Measurements from ENCODE around the gene CNST.
"Not testable (repeated sequence)": the region's sequence is repeated elsewhere in the genome, so short reads cannot be mapped to it uniquely, and the experiment has no call there.

CNST gene

DNA sequence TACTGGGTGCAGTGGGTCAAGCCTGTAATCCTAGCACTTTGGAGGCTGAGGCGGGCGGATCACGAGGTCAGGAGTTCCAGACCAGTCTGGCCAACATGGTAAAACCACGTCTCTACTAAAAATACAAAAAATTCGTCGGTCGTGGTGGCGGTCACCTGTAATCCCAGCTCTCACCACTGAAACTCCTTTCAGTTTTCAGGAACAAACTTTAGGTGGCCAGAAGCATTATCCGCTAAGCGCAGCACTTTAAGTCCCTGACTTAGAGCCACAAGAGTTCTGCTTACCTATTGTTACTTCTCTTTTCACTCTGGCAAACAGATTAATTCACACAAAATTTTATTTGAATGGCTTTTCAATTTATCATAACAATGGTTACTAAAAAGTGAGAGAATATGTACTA is 5.4 kb upstream of the CNST start:
- not testable (repeated sequence) for DNase-seq

DNA sequence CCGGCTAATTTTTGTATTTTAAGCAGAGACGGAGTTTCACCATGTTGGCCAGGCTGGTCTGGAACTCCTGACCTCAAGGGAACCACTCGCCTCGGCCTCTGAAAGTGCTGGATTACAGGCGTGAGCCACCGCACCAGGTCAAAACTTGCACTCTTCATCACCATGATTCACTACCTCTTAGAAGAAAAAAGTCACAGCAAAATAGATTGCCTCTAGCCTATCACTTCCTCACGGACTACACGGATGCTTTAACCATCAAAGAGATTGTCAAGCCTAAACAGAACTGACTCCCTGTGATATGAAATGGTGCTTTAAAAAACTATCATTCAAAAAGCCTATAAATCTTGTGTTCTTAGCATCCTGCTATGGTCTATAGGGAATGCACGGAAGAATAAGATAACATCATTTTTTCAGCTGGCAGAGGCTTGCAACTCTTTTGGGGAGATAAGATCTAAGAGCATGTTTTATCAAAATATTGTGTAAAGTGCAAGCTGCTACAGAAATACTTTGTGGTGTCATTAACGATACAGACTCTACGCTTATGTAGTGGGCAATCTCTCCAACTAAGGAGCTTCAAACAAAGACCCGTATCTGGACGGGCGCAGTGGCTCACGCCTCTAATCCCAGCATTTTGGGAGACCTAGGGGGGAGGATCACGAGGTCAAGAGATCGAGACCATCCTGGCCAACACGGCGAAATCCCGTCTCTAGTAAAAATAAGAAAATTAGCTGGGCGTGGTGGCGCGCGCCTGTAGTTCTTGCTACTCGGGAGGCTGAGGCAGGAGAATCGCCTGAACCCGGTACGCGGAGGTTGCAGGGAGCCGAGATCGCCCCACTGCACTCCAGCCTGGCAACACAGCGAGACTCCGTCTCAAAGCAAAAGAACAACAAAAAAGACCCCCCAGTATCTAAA is 1.2 kb upstream of the CNST start:
- no peak for DNase-seq

DNA sequence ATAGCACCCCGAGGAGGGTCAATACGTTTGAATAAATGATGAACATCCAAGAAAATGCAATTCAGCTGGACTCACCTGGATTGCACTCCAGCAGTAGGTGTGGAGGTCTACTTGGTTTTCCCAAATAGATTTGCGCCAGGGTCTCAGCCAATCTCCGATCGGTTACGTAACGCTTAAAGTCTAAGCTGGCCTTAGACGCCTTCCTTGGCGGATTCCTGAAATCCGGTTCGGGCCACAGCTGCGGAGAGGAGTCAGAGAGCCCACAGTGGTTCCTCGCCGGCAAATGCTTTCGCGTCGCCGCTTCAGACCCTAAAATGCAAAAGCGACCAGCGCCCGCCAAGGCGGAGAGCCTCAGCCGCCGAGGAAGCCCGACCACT is 517 bp upstream of the CNST start:
- DNase-seq: peak; percentile 19

DNA sequence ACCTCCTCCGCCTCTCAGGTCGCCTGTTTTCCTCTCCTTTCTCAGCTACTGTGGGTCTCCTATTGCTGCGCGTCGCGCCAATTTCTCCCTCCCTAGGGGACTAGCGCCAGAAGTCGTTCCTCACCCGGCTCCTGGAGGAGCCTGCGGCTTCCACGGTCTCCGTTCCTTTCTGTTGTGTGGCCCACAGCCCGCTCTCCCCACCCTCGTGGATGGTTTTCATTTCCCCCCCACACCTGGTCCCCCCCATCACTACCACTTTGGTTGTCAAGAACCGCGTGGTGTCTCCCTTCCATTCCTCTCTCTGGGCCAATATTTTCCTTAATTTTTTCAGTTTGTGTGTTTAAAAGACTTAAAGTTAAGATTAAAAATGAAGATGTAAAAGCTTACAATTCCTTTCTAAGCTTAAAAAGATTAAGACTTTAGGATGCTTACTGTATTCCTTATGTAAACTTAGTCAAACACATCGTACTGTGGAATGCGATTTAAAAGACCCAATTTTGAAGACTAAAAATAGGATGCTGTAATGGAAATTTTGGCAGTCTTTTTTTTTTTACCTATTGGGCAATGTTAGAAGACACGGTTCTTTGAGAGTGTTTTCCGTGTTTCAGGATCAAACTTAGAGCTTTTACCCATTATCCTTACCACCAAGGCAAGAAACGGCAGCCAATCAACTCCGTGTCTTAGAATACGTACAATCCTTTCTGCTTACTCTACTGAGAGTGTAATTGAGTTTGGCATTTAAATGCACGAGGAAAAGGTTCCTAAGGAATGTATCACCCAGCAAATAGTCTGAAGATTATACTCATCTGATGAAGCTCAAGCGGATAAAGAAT is 773 bp downstream of the CNST start:
- peak; percentile 38 for DNase-seq

DNA sequence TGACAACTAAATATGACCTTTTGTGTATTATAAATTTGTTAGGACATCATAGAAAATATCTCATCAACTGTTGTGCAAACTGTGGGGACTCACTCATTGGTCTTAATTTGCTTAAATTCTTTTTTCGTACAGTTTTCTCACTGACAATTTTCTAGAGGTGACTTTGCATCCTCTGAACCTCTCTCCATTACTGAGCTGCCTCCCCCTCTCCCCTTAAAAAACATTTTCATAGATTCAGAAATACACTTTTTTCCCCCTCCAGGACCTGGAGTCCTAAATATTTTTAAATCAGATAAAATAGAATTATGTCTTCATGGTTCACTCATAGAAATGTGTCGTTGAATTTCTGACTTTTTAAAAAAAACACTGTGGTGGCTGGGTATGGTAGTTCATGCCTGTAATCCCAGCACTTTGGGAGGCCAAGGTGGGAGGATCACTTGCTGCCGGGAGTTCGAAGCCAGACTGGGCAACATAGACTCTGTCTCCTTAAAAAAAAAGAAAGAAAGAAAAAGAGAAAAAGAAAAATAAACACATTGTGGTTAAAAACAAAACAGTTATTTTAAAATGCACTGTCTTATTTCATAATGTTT is 1.5 kb downstream of the CNST start:
- DNase-seq: no peak

DNA sequence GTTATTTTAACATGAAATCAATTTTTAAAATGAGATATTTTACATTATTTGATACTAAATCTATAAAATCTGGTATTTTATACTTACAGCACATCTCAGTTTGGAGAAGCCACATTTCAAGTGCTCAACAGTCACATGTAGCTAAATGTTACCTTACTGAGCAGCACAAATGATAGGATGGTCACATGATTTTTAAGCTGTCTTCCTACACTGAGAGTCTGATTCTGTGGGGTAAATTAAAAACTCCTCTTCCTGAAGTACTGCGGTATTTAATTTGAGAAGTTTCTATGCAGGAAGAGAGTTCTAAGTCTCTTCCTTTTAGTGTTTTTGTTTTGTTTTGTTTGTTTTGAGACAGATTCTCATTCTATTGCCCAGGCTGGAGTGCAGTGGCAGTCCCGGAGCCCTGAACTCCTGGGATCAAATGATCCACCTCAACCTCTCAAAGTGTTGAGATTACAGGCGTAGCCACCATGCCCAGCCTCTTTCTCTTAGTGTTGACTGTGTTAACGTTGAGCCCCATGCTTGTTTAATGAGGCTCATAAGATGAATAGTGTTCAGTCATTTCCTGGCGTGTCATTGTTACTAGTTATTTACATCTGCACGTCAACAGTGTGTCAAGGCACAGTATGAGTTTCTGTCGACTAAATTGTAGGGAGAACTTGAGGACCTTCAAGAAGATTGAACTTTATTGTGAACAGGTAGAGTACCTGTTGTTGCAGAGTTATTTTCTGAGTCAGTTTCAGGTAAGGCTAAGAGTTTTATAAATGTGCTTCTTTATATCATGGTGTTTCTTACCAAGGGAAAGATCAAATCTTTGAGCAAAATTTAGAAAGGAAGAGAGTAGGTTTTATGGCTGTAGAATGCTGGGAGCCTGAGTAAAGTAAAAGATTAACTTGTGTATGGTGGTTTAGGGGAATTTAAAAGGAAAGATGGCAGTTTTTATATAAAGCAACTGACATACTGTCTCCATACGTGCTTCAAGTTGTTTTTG is 3.3 kb downstream of the CNST start:
- DNase-seq: peak; percentile 67

DNA sequence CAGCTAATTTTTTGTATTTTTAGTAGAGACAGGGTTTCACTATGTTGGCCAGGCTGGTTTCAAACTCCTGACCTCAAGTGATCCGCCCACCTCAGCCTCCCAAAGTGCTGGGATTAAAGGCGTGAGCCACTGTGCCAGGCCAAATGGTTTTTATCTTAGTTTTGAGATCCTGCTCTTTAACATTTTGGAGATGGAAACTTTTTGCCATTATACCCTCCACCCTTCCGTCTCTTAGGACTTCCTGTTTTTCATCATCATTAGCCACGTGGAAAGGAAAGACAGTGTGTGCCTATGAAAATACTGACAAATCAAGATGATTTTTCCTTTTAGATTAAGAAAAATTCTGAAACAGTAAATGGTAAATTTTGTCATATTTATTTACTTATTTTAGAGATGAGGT is 5.1 kb downstream of the CNST start:
- peak; percentile 64 for DNase-seq

DNA sequence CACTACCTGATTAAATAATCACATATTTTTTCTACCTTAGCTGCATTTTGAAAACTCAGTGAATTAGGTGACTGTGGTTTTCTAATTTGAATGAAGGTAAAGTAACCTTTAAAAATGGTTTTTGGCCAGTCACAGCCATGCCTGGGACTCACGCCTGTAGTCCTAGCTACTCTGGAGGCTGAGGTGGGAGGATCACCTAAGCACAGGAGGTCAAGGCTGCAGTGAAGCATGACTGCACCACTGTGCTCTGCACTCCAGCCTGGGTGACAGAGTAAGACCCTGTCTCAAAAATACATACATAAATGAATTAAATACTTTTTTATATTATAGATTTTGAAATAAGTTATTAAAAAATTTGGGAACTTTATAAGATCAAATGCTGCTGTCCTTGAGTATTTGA is 5.7 kb downstream of the CNST start:
- DNase-seq: no peak

DNA sequence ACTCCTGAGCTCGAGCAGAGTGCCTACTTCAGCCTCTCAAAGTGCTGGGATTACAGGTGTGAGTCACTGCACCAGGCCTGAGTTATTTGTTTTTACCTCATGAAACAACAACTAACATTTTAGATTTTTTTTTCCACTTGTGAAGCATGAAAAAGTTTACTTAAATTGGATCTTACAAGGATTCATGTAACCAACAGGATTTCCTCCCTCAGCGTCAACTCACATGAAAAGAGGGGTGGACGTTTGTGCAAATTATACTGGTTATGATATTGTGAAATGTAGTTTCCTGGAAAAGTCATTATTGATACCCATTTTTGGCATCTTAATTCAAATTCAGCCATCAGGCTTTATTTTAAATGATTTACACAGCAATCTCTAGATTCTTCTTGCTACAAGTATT is 6.5 kb downstream of the CNST start:
- DNase-seq: no peak

DNA sequence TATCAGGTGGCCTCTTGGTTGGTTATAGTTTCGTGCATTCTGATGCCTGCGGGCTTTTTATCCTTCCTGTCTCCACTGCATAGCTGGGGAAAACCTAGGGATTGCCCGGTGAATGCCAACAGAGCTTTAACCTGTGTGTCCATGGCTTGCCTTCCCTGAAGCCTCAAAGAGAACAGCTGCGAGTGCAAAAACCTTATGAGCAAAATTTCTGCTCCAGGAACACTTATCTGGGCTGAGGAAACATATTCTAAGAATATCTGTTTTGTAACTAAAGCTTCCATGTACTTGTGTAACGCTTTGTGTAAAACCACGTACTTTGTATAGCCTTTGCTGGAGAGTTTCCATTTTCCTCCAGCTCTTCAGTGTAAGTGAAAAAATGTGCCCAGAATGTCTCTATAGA is 7.2 kb downstream of the CNST start:
- peak; percentile 43 for DNase-seq

DNA sequence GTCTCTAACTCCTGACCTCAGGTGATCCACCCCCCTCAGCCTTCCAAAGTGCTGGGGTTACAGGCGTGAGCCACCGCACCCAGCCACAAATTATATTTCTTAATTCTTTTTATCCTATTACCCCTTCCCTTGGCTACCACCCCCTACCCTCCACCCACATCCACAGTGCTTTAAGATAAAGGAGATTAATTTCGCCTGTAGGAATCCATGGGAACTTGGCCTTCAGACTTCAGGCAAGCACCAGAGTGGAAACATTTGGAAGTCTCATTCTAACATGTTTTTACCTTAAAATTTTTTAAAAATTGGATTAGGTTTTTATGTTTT is 10.4 kb downstream of the CNST start:
- no peak for DNase-seq

DNA sequence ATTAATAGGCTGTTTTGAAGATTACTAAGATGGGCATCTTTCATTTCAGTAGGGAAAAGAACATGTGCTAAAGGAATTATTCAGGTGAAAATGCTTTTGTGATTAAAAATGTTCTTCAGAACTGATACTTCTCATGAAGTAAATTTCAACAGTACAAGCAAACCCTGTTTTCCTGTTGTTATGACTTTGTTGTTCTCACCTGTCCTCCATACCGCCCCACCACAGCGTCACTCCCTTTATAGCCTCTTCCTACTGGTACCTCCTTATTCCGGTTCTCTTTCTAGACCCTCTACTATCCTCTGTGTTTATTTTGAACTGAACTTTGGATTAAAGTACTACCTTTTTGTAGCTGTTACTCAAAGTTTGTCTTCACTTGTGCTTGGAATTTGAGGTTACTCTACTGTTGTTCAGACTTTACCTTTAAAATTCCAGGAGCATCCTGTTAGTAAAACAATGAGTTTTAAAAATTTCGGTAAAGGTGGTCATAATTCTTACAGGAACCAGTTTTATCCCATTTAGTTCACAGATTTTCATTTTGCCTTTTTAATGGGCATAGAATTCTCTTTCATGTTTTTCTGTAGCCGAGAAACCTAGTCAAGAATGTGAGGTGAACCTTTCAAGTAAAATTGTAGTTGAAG is 10.9 kb downstream of the CNST start:
- DNase-seq: no peak

DNA sequence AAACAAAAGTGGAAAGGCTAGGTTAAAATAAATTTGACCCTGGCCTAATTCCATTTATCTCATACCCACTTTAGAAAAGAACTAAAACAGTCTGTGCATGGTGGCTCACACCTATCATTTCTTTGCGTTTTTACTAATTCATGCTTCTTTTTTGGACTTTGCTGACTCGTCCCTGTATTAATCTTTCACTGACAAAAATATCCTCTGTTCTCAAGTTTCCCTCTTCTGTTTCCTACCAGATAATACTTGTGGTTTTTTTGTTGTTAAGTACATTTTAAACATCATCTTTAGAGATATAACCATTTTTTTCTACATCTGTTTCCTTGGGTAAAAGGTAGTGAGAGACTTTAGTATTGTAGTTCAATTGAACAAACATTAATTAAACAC is 11.5 kb downstream of the CNST start:
- DNase-seq: no peak

DNA sequence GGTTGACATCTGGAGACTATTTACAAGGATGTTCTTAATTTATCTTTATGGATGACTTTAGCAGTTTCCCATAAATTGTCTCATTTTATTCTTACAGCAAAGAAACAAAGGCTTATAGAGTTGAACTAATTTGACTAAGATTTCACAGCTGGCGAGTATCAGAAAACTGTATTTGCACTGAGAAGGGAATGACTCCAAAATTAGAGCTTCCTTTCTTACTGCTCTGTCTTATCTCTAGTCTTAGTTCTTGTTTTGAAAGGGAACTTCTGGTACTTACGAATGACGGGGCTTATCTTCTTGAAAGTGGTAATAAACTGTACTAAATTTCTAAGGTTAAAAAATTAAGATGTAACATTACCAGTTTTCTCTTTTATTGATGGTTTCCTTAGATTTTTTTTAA is 13.6 kb downstream of the CNST start:
- no peak for DNase-seq

DNA sequence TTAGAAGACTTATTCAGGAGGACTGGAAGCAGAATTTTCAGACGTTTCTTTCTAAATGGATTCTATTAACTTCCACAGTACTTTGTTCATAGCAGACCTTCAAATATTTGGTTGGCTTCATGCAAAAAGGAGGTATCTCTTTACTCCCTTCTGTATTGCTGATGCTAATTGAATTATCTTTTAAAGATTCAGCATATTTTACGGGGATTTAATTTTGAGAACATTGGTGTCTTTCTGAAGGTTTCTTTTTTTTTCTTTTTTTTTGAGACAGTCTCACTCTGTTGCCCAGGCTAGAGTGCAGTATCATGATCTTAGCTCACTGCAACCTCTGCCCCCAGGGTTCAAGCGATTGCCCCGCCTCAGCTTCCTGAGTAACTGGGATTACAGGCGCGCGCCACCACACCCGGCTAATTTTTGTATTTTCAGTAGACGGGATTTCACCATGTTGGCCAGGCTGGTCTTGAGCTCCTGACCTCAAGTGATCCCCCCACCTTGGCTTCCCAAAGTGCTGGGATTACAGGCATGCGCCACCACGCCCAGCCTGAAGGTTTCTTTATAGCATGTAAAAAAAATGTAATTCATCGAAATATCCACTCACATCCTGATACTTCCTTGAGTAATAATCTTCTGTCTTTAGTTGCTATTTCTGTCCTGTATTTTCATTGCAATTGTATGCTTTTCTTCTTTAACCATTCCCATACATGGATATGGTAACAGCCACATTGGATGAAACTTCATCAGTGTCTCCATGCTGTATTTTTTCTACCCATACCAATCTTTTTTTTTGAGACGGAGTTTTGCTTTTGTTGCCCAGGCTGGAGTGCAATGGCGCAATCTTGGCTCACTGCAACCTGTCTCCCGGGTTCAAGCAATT is 14.5 kb downstream of the CNST start:
- DNase-seq: no peak

DNA sequence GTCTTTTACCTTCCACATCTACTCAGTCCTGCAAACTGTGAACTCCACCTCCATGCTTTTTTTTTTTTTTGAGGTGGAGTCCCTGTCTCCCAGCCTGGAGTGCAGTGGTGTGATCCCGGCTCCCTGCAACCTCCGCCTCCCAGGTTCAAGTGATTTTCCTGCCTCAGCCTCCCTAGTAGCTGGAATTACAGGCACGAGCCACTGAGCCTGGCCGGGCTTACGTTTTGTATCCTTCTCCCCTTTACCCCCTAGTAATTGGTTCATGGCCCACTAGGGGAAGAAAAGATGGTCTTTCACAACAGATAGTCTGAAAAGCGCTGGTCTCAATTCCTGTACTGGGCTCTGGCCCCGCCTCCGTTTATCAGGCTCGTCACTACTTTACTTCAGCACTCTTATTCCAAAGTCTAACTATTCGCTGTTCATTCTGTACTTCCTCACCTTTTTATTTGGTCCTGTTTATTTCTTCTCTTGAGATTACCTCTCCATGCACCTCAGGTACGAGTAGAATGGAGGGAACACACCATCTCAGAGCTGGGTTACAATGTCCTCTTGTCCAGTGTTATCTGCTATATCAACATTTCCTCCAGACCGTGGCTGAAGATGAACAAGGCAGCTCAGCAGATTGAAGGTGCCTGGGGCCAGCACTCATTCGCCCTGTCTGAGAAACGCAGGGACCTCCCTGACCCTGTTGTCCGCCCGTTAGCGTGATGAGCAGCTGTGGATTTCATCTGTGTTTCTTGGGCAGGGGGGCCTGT is 16.2 kb downstream of the CNST start:
- DNase-seq: peak; percentile 35

DNA sequence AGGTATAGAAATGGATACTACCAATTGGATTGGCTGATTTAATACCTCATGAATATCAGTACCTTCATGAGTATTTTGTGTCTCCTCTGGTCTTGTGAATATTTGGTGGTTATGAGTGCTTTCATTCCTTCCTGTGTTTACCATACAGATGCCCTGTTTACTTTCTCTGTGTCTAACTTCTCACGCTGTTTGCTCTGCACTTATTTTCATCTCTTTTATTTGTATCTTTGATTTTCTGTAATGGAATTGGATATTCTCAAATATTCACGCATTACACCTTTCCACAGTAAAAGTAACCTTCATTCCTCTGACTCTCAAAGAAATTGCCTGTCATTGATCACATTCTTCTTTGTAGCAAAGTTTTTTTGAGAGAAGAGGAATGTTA is 16.8 kb downstream of the CNST start:
- no peak for DNase-seq

DNA sequence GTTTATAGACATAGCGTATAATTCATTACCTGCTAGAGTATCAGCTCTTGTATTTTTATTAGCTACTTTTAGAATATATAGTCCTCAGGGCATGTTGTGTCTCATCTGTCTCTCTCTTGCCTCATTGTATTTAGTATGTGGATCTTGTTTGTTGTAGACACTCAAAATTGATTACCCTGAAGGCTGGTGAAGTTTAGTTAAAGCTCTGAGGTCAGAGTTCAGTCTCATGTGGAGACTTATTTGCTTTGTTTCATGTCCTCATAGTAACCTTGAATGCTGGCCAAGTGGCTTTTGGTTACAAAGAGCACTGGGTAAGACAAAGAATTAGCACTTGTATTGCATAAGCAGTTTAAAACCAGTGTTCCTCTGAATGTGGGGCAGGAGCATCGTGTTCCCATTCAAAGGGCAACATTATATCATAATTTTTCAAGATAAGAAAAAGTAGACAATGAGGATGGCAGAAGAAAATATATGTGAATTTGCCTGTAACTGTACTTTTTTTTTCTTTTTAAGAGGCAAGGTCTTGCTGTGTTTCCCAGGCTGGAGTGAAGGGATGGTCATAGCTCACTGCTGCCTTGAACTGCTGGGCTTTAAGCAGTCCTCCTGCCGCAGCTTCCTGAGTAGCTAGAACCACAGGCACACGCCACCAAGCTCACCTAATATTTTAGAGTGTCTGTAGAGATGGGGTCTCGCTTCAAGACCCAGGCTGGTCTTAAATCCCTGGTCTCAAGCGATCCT is 17.4 kb downstream of the CNST start:
- peak; percentile 20 for DNase-seq

DNA sequence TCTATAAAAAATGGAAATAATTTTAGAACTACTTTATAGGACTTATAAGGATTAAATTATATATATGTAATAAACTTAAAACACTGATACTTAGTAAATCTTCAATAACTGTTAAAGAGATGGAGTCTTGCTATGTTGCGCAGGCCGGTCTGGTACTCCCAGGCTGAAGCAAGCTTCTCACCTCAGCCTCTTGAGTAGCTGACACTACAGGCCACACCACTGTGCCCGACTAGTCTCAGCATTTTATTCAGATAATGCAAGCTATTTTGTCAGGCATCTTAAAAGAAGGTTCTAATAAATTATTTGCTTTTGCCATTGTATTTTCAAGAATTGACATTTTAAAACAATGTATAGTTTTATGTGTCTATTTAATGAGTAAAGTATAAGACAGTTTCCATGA is 20.8 kb downstream of the CNST start:
- DNase-seq: no peak

DNA sequence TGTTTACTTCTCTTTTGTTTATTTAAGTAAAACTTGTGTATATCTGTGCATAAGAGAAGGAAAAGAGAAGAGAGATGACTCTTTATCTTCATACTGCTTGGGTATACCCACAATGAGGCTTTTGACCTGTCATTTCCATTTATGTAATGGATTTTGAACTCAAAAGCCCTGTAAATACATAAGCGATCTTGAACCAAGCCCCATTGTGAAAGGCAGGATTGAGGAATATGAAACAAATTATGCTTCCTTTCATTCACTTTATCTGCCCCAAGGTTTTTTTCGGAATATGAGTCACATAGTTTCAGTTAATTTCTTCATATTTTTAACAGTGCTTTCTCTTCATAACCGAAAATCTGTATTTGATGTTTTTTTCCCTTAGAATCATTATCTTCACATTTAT is 21.4 kb downstream of the CNST start:
- peak; percentile 86 for DNase-seq

Measured in suppressor macrophage treated with lipopolysaccharide for 4 hours (primary cell).